Aorta (tissue), 5 donors: ENCODE measurements around the gene GMNC. TPM values are rescaled to one million over a fixed set of nuclear protein-coding genes. Genes with fewer than 3 reads are reported as not detected.

Source experiments
- ATAC-seq: fragments of 200-7000 bp; cut with Tn5 transposase; one replicate; pipeline ENCODE4 v1.9.1; 2022; ENCODE audit warnings: moderate library complexity; ENCODE audit not compliant: low FRiP score
- DNase-seq, 2 donors: peaks; one replicate each; pipeline ENCODE4 v3.0.0-alpha.2; 2020
- H3K27ac ChIP-seq, 2 donors: one replicate each; pipeline ENCODE4 v1.5.1; 2013; ENCODE audit warnings: low read length in 2 of 2, mild to moderate bottlenecking in 2 of 2, moderate library complexity in 2 of 2, control low read depth in 1 of 2, inconsistent platforms in 1 of 2, low read depth in 1 of 2
- H3K27me3 ChIP-seq, 2 donors: one replicate each; pipeline ENCODE4 v1.6.1; 2013; ENCODE audit warnings: control low read depth in 1 of 2, low read length in 1 of 2, mild to moderate bottlenecking in 1 of 2, moderate library complexity in 1 of 2; ENCODE audit not compliant: insufficient read depth in 2 of 2, control insufficient read depth in 1 of 2
- H3K36me3 ChIP-seq, 2 donors: one replicate each; pipeline ENCODE4 v1.6.1; 2013; ENCODE audit warnings: control low read depth in 1 of 2, low read length in 1 of 2, mild to moderate bottlenecking in 1 of 2; ENCODE audit not compliant: insufficient read depth in 2 of 2, control insufficient read depth in 1 of 2
- H3K4me1 ChIP-seq, 2 donors: one replicate each; pipeline ENCODE4 v1.6.1; 2013; ENCODE audit warnings: low read length in 2 of 2, control low read depth in 1 of 2, mild to moderate bottlenecking in 1 of 2, moderate library complexity in 1 of 2; ENCODE audit not compliant: insufficient read depth in 2 of 2, control insufficient read depth in 1 of 2
- H3K4me3 ChIP-seq, 2 donors: one replicate each; pipeline ENCODE4 v1.5.1; 2013; ENCODE audit warnings: low read length in 2 of 2, control low read depth in 1 of 2, mild to moderate bottlenecking in 1 of 2
- H3K9me3 ChIP-seq: one replicate; pipeline ENCODE4 v1.6.1; 2013; ENCODE audit warnings: mild to moderate bottlenecking, low read length; ENCODE audit not compliant: control insufficient read depth
- WGBS, 2 donors: extraction: QIAGEN DNeasy Blood & Tissue Kit; methylation state at CpG; one replicate each; pipeline ENCODE4 v1.1.7; 2013; 5-methylcytosine and 5-hydroxymethylcytosine counted together
- intact Hi-C, 2 donors: fragments of 100-400 bp; cut with DNase I; formaldehyde crosslinking; loops; one replicate each; pipeline versions ENCODE4 v1.14.2 to v1.15.0; 2022
- polyA plus RNA-seq, 2 donors: library from polyadenylated mRNA; stranded (reverse); fragments of 200-250 nt; gene quantifications; one replicate each; pipeline ENCODE4 v1.2.3, GENCODE V29; 2013
- total RNA-seq, 2 donors: library from RNA; stranded (reverse); fragmentation: NEBNext Ultra II Directional; extraction: Animal tissue kit (Norgen Biotek cat#: 25700); gene quantifications; one replicate each; pipeline ENCODE4 v1.2.1, GENCODE V29; 2021
- donor health status: healthy with polysubstance abuse.
- donor health status: Bipolar disorder and iron deficiency.
- donor health status: DM: no; HTN: no; CAD: no.
- donor health status: DM: no; HTN: no; CAD: no.
- donor health status: DM: yes; HTN: yes; CAD: no.

Gene GMNC
- total and polyA plus RNA-seq, 4 donors: not detected

DNA sequence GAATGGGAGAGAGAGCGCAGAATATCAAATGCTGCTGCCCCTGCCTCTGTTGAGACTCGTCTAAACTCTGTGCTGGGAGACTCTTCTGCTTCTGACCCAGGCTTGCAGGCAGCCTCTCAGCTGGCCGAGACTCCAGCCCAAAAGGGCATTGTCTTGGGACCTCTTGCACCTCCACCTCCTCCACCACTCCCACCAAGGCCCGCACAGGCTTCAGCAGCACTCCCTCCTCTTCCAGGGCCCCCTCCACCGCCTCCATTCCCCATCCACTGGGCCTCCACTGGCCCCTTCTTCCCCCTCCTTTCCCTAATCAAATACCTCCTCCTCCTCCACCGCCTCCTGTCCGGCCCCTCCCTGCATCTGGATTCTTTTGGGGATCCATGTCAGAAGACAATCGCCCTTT lies 31.3 kb downstream of the GMNC start:
- H3K9me3 ChIP-seq: no peaks in the 10 kb centered on the region
- no peak overlapping the region for H3K27ac ChIP-seq
- DNase-seq (no peak), ATAC-seq (no peak)
- no peaks in the 10 kb centered on the region for H3K4me1 ChIP-seq
- H3K36me3 ChIP-seq: no peaks in the 10 kb centered on the region
- intact Hi-C loops: no loop called here
- whole genome bisulfite sequencing, 2 donors: 65 to 78% methylated on average over 8 of the region's 8 CpGs
- no peak overlapping the region for H3K4me3 ChIP-seq
- no peaks in the 10 kb centered on the region for H3K27me3 ChIP-seq

DNA sequence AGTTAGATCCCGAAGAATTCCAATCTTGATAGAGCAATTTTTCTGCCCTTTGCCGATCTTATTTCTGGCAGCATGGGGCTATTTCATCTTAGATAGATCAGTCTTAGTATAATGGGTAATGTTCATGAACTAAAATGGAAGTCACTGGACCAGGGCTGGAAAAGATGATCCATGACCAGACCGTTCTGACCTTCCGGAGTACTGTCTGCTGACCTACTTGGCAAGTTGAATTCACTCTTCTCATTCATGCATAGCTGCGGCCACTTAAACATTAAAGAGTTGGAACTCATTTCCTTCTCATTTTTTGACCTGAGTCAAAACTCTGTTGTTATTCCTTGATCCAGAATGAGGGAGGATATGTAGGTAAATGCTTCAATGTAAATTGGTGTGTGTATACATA lies 32.5 kb downstream of the GMNC start:
- Histone ChIP-seq H3K36me3 (no peaks in the 10 kb centered on the region), H3K27me3 (no peaks in the 10 kb centered on the region), H3K4me1 (no peaks in the 10 kb centered on the region), H3K4me3 (no peak overlapping the region), H3K9me3 (no peaks in the 10 kb centered on the region), H3K27ac (no peak overlapping the region)
- WGBS, 2 donors: 88 to 89% methylated on average over 5 of the region's 5 CpGs
- ATAC-seq (no peak), DNase-seq (no peak)
- intact Hi-C loops: no loop called here

DNA sequence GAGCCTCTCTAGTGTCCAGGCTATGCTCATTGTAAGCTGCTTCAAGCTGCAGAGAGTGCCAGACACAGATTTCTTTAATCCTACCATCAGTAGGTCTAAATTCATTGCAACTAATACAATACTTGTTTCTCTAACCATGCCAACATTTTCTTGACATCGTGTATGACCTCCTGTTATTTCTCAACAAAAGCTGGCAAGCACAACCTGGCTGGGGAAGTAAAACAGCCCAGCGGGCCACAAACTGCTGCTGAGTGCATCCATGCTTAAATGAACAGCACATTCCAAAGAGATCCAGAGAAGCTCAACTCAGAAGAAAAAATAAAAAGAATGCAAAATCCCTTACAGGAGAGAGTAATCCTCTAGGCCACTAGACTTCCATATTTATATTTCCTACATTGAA lies 36.5 kb downstream of the GMNC start:
- Histone ChIP-seq H3K27me3 (no peaks in the 10 kb centered on the region), H3K9me3 (peaks cover 3% of the 10 kb centered on the region), H3K36me3 (no peaks in the 10 kb centered on the region), H3K27ac (no peak overlapping the region), H3K4me1 (no peaks in the 10 kb centered on the region), H3K4me3 (no peak overlapping the region)
- intact Hi-C loops: no loop called here
- DNase-seq (no peak), ATAC-seq (no peak)
- 45 to 56% methylated on average over 2 of the region's 2 CpGs for WGBS, 2 donors

DNA sequence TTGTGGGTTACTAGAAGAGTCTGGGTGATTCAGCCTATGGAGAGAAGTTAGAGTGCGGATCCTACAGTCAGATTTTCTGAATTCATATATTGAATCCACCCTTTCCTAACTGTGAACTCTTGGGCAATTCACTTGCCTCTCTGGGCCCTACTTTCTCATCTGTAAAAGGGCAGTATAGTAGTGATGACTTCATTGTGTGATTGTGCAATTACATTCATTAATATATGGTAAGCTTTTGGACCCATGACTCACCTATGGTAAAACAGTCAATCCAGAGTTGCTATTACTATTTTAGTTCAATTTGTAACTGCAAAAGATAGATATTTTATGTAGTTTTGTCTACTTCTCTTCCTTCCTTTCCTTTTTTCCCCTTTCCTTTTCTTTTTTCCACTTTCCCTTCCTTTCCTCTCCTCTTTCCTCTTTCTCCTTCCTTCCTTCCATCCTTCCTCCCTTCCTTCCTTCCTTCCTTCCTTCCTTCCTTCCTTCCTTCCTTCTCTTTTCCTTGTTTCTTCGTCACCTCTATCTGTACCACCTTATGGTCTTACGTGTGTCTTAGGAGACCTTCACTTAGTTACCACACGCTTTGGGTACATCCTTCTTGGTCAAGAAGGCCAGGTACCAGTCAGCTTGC lies 37.0 kb downstream of the GMNC start:
- Histone ChIP-seq H3K4me1 (no peaks in the 10 kb centered on the region), H3K9me3 (peaks cover 3% of the 10 kb centered on the region), H3K4me3 (no peak overlapping the region), H3K36me3 (no peaks in the 10 kb centered on the region), H3K27me3 (no peaks in the 10 kb centered on the region), H3K27ac (no peak overlapping the region)
- 89 to 93% methylated on average over 4 of the region's 4 CpGs for WGBS, 2 donors
- intact Hi-C loops: no loop called here
- DNase-seq (no peak), ATAC-seq (no peak)

DNA sequence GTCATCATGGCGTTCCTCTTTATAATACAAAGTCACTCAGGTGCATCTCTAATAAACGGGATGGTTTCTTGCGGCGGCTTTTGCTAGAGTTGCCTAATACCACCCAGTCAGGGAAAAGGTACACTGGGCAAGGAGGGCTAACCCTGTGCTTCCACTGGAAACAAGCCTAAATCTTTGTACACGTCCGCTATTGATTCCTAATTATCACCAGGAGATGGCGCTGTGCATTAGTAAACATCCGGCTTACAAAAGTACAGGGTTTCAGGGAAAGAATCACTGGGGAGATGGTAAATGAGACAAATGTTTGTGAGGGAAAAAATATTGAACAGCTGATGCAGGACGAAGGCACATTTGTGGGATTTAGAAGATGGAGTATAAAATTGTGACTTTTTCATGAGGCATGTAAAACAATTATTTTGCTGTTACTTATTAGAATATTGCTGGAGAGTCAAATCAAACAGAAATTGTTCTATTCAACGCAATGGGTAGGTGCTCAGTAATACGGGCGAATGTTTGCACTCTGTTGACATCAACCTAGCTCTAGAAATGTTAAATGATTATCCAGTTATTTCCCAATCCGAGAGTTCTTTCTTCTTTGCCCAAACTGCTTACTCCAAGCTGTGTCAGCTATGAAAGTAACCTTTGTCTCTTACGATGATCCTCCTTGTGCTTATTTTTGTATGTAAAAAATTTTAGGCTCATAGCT lies 50.6 kb downstream of the GMNC start:
- Histone ChIP-seq H3K9me3 (no peaks in the 10 kb centered on the region), H3K27me3 (no peaks in the 10 kb centered on the region), H3K27ac (no peak overlapping the region), H3K4me1 (no peaks in the 10 kb centered on the region), H3K4me3 (no peak overlapping the region), H3K36me3 (no peaks in the 10 kb centered on the region)
- ATAC-seq (no peak), DNase-seq (no peak)
- WGBS, 2 donors: 40 to 42% methylated on average over 14 of the region's 14 CpGs
- intact Hi-C loops: no loop called here

DNA sequence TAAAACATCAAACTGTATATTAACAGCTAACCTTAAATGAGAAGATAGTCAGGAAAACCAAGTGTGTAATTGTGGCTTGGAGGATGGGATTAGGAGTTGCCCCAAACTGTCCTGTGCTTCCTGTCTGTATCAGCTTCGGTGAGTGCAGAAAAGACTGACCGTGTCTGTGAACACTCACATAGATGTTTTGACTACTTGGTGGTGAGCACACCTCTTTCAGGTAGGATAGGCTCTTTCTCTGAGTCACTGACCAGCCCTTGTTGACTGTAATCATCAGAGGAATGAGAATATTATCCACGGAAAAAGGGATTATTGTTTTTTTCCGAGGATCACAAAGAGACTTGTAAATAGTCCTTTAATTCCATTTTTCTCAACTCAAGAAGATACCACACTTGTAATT lies 51.5 kb downstream of the GMNC start:
- Histone ChIP-seq H3K36me3 (no peaks in the 10 kb centered on the region), H3K27ac (no peak overlapping the region), H3K9me3 (no peaks in the 10 kb centered on the region), H3K4me1 (no peaks in the 10 kb centered on the region), H3K27me3 (no peaks in the 10 kb centered on the region), H3K4me3 (no peak overlapping the region)
- DNase-seq (no peak), ATAC-seq (no peak)
- 77 to 83% methylated on average over 4 of the region's 4 CpGs for WGBS, 2 donors
- intact Hi-C loops: no loop called here

DNA sequence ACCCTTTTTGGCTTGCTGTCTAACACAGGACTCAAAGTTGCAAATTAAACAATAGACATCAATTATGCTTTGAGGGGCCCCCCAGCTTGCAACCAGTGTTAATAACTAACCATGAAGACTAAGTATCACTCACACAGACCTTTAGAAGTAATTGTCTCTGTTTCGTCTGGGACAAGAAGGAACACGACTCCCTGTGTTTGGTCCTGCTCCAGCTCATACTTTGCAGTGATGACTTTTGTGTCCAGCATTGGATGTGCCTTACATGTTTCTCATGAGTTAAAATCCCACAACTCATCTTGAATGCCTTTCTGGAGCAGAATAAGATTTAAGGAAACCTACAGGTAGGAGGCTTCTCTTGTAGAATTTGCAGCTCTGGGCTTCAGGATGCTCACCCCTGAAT lies 53.1 kb downstream of the GMNC start:
- ATAC-seq (no peak), DNase-seq (no peak)
- Histone ChIP-seq H3K36me3 (no peaks in the 10 kb centered on the region), H3K9me3 (no peaks in the 10 kb centered on the region), H3K4me3 (no peak overlapping the region), H3K27me3 (no peaks in the 10 kb centered on the region), H3K4me1 (no peaks in the 10 kb centered on the region), H3K27ac (no peak overlapping the region)
- 41 to 52% methylated on average over 2 of the region's 2 CpGs for WGBS, 2 donors
- intact Hi-C loops: no loop called here

DNA sequence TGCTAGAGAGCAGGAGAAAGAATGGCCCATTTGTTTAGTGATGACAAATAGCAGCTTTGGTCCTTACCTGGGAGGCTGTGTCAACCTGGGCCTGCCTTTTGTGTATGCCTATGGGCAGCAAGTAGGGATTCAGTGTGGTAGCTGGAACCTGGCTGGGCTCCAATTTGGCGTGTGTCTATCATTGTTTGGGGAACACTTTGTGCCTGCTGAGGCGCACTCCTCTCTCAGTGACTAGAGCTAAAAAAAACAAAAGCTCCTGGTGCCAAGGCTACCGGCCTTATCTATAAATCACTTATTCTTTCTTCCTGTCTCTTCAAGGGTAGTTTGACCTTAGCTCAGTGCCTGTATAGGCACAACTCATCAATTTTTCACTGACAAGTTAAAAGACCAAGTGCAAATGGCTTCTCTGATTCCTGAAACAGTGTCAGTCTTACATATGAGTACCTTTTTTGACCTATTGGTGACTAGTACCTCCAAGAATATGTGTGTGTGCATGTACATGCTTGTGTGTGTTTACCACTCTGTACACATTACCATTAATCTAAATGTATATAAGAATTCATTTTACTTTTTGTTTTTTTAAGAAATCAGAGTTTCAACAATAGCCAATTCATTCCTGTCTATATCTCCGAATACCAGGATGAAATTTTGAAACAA lies 54.6 kb downstream of the GMNC start:
- 21 to 23% methylated on average over 4 of the region's 4 CpGs for WGBS, 2 donors

More for the DNA sequence above, 54.6 kb downstream of the GMNC start:
- intact Hi-C loops: no loop called here
- Histone ChIP-seq H3K36me3 (no peaks in the 10 kb centered on the region), H3K27ac (no peak overlapping the region), H3K4me3 (no peak overlapping the region), H3K9me3 (no peaks in the 10 kb centered on the region), H3K4me1 (no peaks in the 10 kb centered on the region), H3K27me3 (no peaks in the 10 kb centered on the region)
- ATAC-seq: no peak
- DNase-seq: no peak
